RWPE2 (cell line): ENCODE results near the gene ARHGEF2.

Source experiments
- ATAC-seq: fragments of 200-7000 bp; cut with Tn5 transposase; 3 replicates; pipeline ENCODE4 v1.9.1; 2021; ENCODE audit warnings: low read depth
- DNase-seq: peaks from one replicate; pipeline ENCODE4 v3.0.0-alpha.2; 2020; ENCODE audit warnings: low spot score
- H3K27ac ChIP-seq: fragments of 450-650 bp; 2 replicates; pipeline ENCODE4 v1.5.1; 2017; ENCODE audit warnings: mild to moderate bottlenecking; ENCODE audit not compliant: poor library complexity, severe bottlenecking
- H3K27me3 ChIP-seq: fragments of 250-450 bp; sonication (Bioruptor Pico); 2 replicates; pipeline ENCODE4 v1.5.1; 2021; ENCODE audit warnings: mild to moderate bottlenecking, moderate library complexity; ENCODE audit not compliant: insufficient read depth, poor library complexity, severe bottlenecking
- H3K36me3 ChIP-seq: fragments of 250-450 bp; sonication (Bioruptor Pico); 2 replicates; pipeline ENCODE4 v1.5.1; 2020; ENCODE audit warnings: low read depth, mild to moderate bottlenecking, moderate library complexity
- H3K4me1 ChIP-seq: fragments of 250-450 bp; sonication (Bioruptor Pico); 2 replicates; pipeline ENCODE4 v1.5.1; 2021; ENCODE audit warnings: mild to moderate bottlenecking, moderate library complexity; ENCODE audit not compliant: insufficient read depth, poor library complexity, severe bottlenecking
- H3K4me3 ChIP-seq: fragments of 250-450 bp; sonication (Bioruptor Pico); 2 replicates; pipeline ENCODE4 v1.5.1; 2021; ENCODE audit warnings: mild to moderate bottlenecking, moderate library complexity; ENCODE audit not compliant: severe bottlenecking
- H3K9me3 ChIP-seq: fragments of 250-450 bp; sonication (Bioruptor Pico); 2 replicates; pipeline ENCODE4 v1.5.1; 2021; ENCODE audit warnings: mild to moderate bottlenecking, moderate library complexity; ENCODE audit not compliant: severe bottlenecking
- CTCF ChIP-seq: fragments of 450-650 bp; IDR thresholded peaks from one replicate; pipeline ENCODE4 v1.5.1; 2017; ENCODE audit warnings: mild to moderate bottlenecking, moderate library complexity; ENCODE audit not compliant: poor library complexity, severe bottlenecking

ARHGEF2 gene

GRCh38 chr1:155913969-155914757, 64.2 kb downstream of the ARHGEF2 start:
- Histone ChIP-seq H3K4me1 (peaks cover 8% of the 10 kb centered on the region), H3K27ac (no peak overlapping the region), H3K27me3 (no peaks in the 10 kb centered on the region), H3K4me3 (no peak overlapping the region), H3K9me3 (no peaks in the 10 kb centered on the region), H3K36me3 (peaks cover 83% of the 10 kb centered on the region)
- ATAC-seq (no peak), DNase-seq (no peak)
- no peak for TF ChIP-seq CTCF

- no peak for TF ChIP-seq CTCF
- Histone ChIP-seq H3K36me3 (peaks cover 85% of the 10 kb centered on the region), H3K9me3 (no peaks in the 10 kb centered on the region), H3K27ac (peak overlapping the region; percentile 73), H3K4me3 (no peak overlapping the region), H3K27me3 (no peaks in the 10 kb centered on the region), H3K4me1 (peaks cover 8% of the 10 kb centered on the region)
- ATAC-seq (0 out of 3 replicates have a peak, but pooled peaks have one; percentile 2), DNase-seq (no peak)
Measured at GRCh38 chr1:155912056-155912536, 66.3 kb downstream of the ARHGEF2 start.

GRCh38 chr1:155911156-155912055, 66.9 kb downstream of the ARHGEF2 start, which contains the start of gene RIT1:
Gene RIT1 (minus strand): TSS chr1:155911349. CDS start chr1:155910761, 588 bp downstream.
- Histone ChIP-seq H3K4me1 (peaks cover 8% of the 10 kb centered on the region), H3K27ac (peak within 1 kb of the TSS; percentile 73), H3K36me3 (peaks cover 85% of the 10 kb centered on the region), H3K4me3 (peak within 1 kb of the TSS; percentile 36), H3K9me3 (no peaks in the 10 kb centered on the region), H3K27me3 (no peaks in the 10 kb centered on the region)
- ATAC-seq, result peak; percentile 86
- no peak for TF ChIP-seq CTCF
- DNase-seq, result peak; percentile 80

- H3K27me3 ChIP-seq, result no peaks in the 10 kb centered on the region
- H3K4me3 ChIP-seq, result peak overlapping the region; percentile 36
- H3K36me3 ChIP-seq, result peaks cover 85% of the 10 kb centered on the region
- DNase-seq (no peak), ATAC-seq (peak; percentile 41)
- peak; percentile 18 for TF ChIP-seq CTCF
- H3K4me1 ChIP-seq, result peaks cover 8% of the 10 kb centered on the region
- H3K9me3 ChIP-seq, result no peaks in the 10 kb centered on the region
- peak overlapping the region; percentile 73 for H3K27ac ChIP-seq
Measured at GRCh38 chr1:155910621-155911121, 67.7 kb downstream of the ARHGEF2 start.
